ENCODE data around the gene OCRL. TPM values are rescaled to one million over a fixed set of nuclear protein-coding genes. Genes with fewer than 3 reads are reported as not detected.
A peak's percentile ranks its signal among the peaks of the same experiment; 100 is the strongest.

The OCRL gene
- total RNA-seq, 4 donors from 2014 or later = 24.3 to 35.6 (median 26.6) TPM

- Histone ChIP-seq H3K27me3 (no peaks in the 10 kb centered on the region), H3K27ac (no peak overlapping the region), H3K4me1 (no peaks in the 10 kb centered on the region), H3K36me3 (peaks cover 0 to 4% of the 10 kb centered on the region in 2 donors), H3K9me3 (no peaks in the 10 kb centered on the region), H3K4me3 (replicated peaks in 1 of 3) (no peak overlapping the region)
- WGBS, 2 donors = 89 to 95% methylated on average over 3 of the region's 3 CpGs
- intact Hi-C loops (cut with DNase I) = no loop called here
- DNase-seq = no peak
- no peak for TF ChIP-seq POLR2A (IDR thresholded peaks at IDR 0.05)
- TF ChIP-seq CTCF (IDR thresholded peaks at IDR 0.05) = no peak
These were observed 23.7 kb upstream of the OCRL start for GRCh38 chrX:129516402-129516801.

- WGBS, 2 donors = 53 to 61% methylated on average over 3 of the region's 3 CpGs
- Histone ChIP-seq H3K27me3 (no peaks in the 10 kb centered on the region), H3K27ac (no peak overlapping the region), H3K36me3 (peaks cover 0 to under 1% of the 10 kb centered on the region in 2 donors), H3K4me3 (replicated peaks in 1 of 3) (no peak overlapping the region), H3K4me1 (no peaks in the 10 kb centered on the region), H3K9me3 (no peaks in the 10 kb centered on the region)
- no peak for TF ChIP-seq POLR2A (IDR thresholded peaks at IDR 0.05)
- TF ChIP-seq CTCF (IDR thresholded peaks at IDR 0.05) = no peak
- DNase-seq = no peak
- intact Hi-C loops (cut with DNase I) = no loop called here
These were observed 19.9 kb upstream of the OCRL start for GRCh38 chrX:129520151-129520550.

- no peaks in the 10 kb centered on the region for H3K36me3 ChIP-seq
- H3K27ac ChIP-seq = peak overlapping the region; percentile 88 to 94 (median 93)
- H3K4me1 ChIP-seq = no peaks in the 10 kb centered on the region
- no peak for TF ChIP-seq CTCF (IDR thresholded peaks at IDR 0.05)
- no peak for TF ChIP-seq POLR2A (IDR thresholded peaks at IDR 0.05)
- H3K9me3 ChIP-seq = no peaks in the 10 kb centered on the region
- DNase-seq = peak; percentile 62 to 68
- intact Hi-C loops (cut with DNase I) = no loop called here
- peak overlapping the region; percentile 47 to 53 (median 51) for H3K4me3 ChIP-seq (replicated peaks in 1 of 3)
- H3K27me3 ChIP-seq = no peaks in the 10 kb centered on the region
- WGBS, 2 donors = 1 to 3% methylated on average over 14 of the region's 56 CpGs
These were observed 17.6 kb upstream of the OCRL start for GRCh38 chrX:129522184-129523078.

GRCh38 chrX:129523079-129523911 lies 16.8 kb upstream of the OCRL start, which contains the start of gene SMARCA1:
Gene SMARCA1 (minus strand): TSS chrX:129523490. CDS start chrX:129523370, 120 bp downstream.
- H3K27ac ChIP-seq = peak within 1 kb of the TSS; percentile 88 to 94 (median 93)
- no peak for TF ChIP-seq CTCF (IDR thresholded peaks at IDR 0.05)
- TF ChIP-seq POLR2A (IDR thresholded peaks at IDR 0.05) = peak in 1 of 2 donors; percentile 72
- H3K27me3 ChIP-seq = no peaks in the 10 kb centered on the region
- 1 to 3% methylated on average over 8 to 24 of the region's 54 CpGs for WGBS, 2 donors
- peak within 1 kb of the TSS; percentile 47 to 53 (median 51) for H3K4me3 ChIP-seq (replicated peaks in 1 of 3)
- intact Hi-C loops (cut with DNase I) = no loop called here
- peak; percentile 58 for DNase-seq
- H3K4me1 ChIP-seq = no peaks in the 10 kb centered on the region
- no peaks in the 10 kb centered on the region for H3K36me3 ChIP-seq
- H3K9me3 ChIP-seq = no peaks in the 10 kb centered on the region

Data from thyroid gland (tissue), 4 donors.